PC-3 (cell line): ENCODE measurements around the gene IRX2. TPM values are rescaled to one million over a fixed set of nuclear protein-coding genes. Genes with fewer than 3 reads are reported as not detected.
A peak's percentile ranks its signal among the peaks of the same experiment; 100 is the strongest.

Source experiments
- ATAC-seq: fragments of 200-7000 bp; cut with Tn5 transposase; 2 replicates; pipeline ENCODE4 v1.9.1; 2020; ENCODE audit warnings: mild to moderate bottlenecking, moderate library complexity
- BruUV-seq: library from RNA; stranded (reverse); fragments of 400-500 nt; replicated peaks from 2 replicates; lab custom pipeline; 2021; lab: Mats Ljungman, UMichigan
- CTCF ChIA-PET: fragments of 300-600 bp; sonication (Branson Sonifier 250); formaldehyde crosslinking; loops from one replicate; lab custom pipeline; 2022; ENCODE audit warnings: antibody characterized with exemption; lab: Charles Lee
- POLR2A ChIA-PET: fragments of 300-600 bp; sonication (Branson Sonifier 250); formaldehyde crosslinking; loops from one replicate; lab custom pipeline; 2022; ENCODE audit warnings: antibody characterized with exemption; ENCODE audit not compliant: unreplicated experiment; lab: Charles Lee
- DNase-seq: peaks from one replicate; pipeline ENCODE4 v3.0.0-alpha.2; 2015
- H2AFZ ChIP-seq: fragments of 300-600 bp; sonication (generic); 2 replicates; pipeline ENCODE4 v1.6.0; 2016; ENCODE audit warnings: antibody characterized with exemption, low read length
- H3F3A ChIP-seq: fragments of 300-600 bp; sonication (generic); one replicate; pipeline ENCODE4 v1.6.0; 2017; ENCODE audit warnings: antibody characterized with exemption, low read length, control low read depth, mild to moderate bottlenecking; ENCODE audit not compliant: unreplicated experiment
- H3K27ac ChIP-seq: fragments of 300-600 bp; sonication (generic); 2 replicates; pipeline ENCODE4 v1.5.1; 2016; ENCODE audit warnings: mild to moderate bottlenecking, low read length
- H3K27me3 ChIP-seq: fragments of 300-600 bp; sonication (generic); 2 replicates; pipeline ENCODE4 v1.6.1; 2016; ENCODE audit warnings: low read length, mixed read lengths
- H3K36me3 ChIP-seq: fragments of 300-600 bp; sonication (generic); 2 replicates; pipeline ENCODE4 v1.6.1; 2016; ENCODE audit warnings: low read depth, mixed run types, low read length, mixed read lengths
- H3K4me1 ChIP-seq: fragments of 300-600 bp; sonication (generic); 2 replicates; pipeline ENCODE4 v1.5.1; 2016; ENCODE audit warnings: low read length; ENCODE audit not compliant: insufficient read depth
- H3K4me2 ChIP-seq: fragments of 300-600 bp; sonication (generic); 2 replicates; pipeline ENCODE4 v1.6.0; 2016; ENCODE audit warnings: low read length
- H3K4me3 ChIP-seq: fragments of 300-600 bp; sonication (generic); 2 replicates; pipeline ENCODE4 v1.5.1; 2016; ENCODE audit warnings: mild to moderate bottlenecking, low read length, mixed read lengths
- H3K79me2 ChIP-seq: fragments of 300-600 bp; sonication (generic); 2 replicates; pipeline ENCODE4 v1.6.1; 2017; ENCODE audit warnings: low read length, mixed read lengths
- H3K9ac ChIP-seq: fragments of 300-600 bp; sonication (generic); 2 replicates; pipeline ENCODE4 v1.6.0; 2016; ENCODE audit warnings: mild to moderate bottlenecking, low read length
- H3K9me2 ChIP-seq: fragments of 300-600 bp; sonication (generic); replicated peaks from 2 replicates; pipeline ENCODE4 v1.6.1; 2016; ENCODE audit warnings: mixed run types, low read length, mixed read lengths
- H3K9me3 ChIP-seq: fragments of 300-600 bp; sonication (generic); 2 replicates; pipeline ENCODE4 v1.6.1; 2016; ENCODE audit warnings: low read length, mixed read lengths
- H4K20me1 ChIP-seq: fragments of 300-600 bp; sonication (generic); 2 replicates; pipeline ENCODE4 v1.6.1; 2016; ENCODE audit warnings: low read length, mixed read lengths
- CTCF ChIP-seq: fragments of 300-600 bp; sonication (generic); conservative IDR thresholded peaks from 2 replicates; pipeline ENCODE4 v1.5.1; 2017; ENCODE audit warnings: antibody characterized with exemption, low read depth, mild to moderate bottlenecking, low read length
- EZH2 ChIP-seq: fragments of 300-600 bp; sonication (generic); IDR thresholded peaks from one replicate; pipeline ENCODE4 v1.6.1; 2017; ENCODE audit warnings: antibody characterized with exemption, mild to moderate bottlenecking, low read length; ENCODE audit not compliant: unreplicated experiment
- EZH2phosphoT487 ChIP-seq: fragments of 300-600 bp; sonication (generic); IDR thresholded peaks from 2 replicates; pipeline ENCODE4 v1.6.1; 2018; ENCODE audit warnings: mild to moderate bottlenecking, antibody characterized with exemption, low read length, borderline replicate concordance
- intact Hi-C: fragments of 100-400 bp; cut with micrococcal nuclease; formaldehyde crosslinking; loops from 2 replicates; pipeline ENCODE4 v1.9.0; 2023
- total RNA-seq: library from RNA; depleted of rRNA; stranded (reverse); fragments of >200 nt; gene quantifications from 2 replicates; pipeline ENCODE4 v1.2.3, GENCODE V29; 2014

The IRX2 gene
- total RNA-seq, 1 experiment from 2014 or later: 10.4 TPM

- Histone ChIP-seq H3F3A (no peaks in the 10 kb centered on the region), H3K4me1 (no peaks in the 10 kb centered on the region), H3K9ac (no peak overlapping the region), H3K9me3 (no peaks in the 10 kb centered on the region), H3K9me2 (no peaks in the 10 kb centered on the region), H3K36me3 (no peaks in the 10 kb centered on the region), H3K4me3 (peak overlapping the region; percentile 76), H3K27ac (no peak overlapping the region), H2AFZ (peak overlapping the region; percentile 79), H3K79me2 (no peaks in the 10 kb centered on the region), H3K27me3 (peaks cover 6% of the 10 kb centered on the region; the same call in 1 of the 2 replicates), H4K20me1 (no peaks in the 10 kb centered on the region), H3K4me2 (peak overlapping the region; percentile 83)
- no peak for TF ChIP-seq EZH2phosphoT487
- no peak for TF ChIP-seq EZH2
- no peak for TF ChIP-seq CTCF
- ChIA-PET CTCF (no interaction called here), POLR2A (no interaction called here)
- BruUV-seq: no TSS peak
- intact Hi-C loops: no loop called here
- no peak for DNase-seq
- peak; percentile 76 for ATAC-seq
Observed at GRCh38 chr5:2739360-2740050, 12.0 kb downstream of the IRX2 start.

GRCh38 chr5:2738700-2739359 is 12.6 kb downstream of the IRX2 start:
- Histone ChIP-seq H4K20me1 (no peaks in the 10 kb centered on the region), H3K27ac (no peak overlapping the region), H3K9me2 (no peaks in the 10 kb centered on the region), H3F3A (no peaks in the 10 kb centered on the region), H2AFZ (peak overlapping the region; percentile 79), H3K9me3 (no peaks in the 10 kb centered on the region), H3K79me2 (no peaks in the 10 kb centered on the region), H3K9ac (no peak overlapping the region), H3K4me1 (no peaks in the 10 kb centered on the region), H3K27me3 (peaks cover 12% of the 10 kb centered on the region), H3K36me3 (no peaks in the 10 kb centered on the region), H3K4me3 (peak overlapping the region; percentile 76), H3K4me2 (peak overlapping the region; percentile 83)
- no peak for TF ChIP-seq EZH2
- no peak for TF ChIP-seq CTCF
- no peak for TF ChIP-seq EZH2phosphoT487
- CTCF ChIA-PET: no interaction called here
- DNase-seq (no peak), ATAC-seq (no peak)
- POLR2A ChIA-PET: no interaction called here
- intact Hi-C loops: no loop called here
- BruUV-seq: no TSS peak
